ENCODE measurements around the gene ZNF133.

GRCh38 chr20:18272451-18272850 is 15.9 kb upstream of the ZNF133 start:
- TF ChIP-seq TAF1 (IDR thresholded peaks at IDR 0.05; ENCODE audit: low read depth): no peak
- no peak for TF ChIP-seq EP300 (conservative IDR thresholded peaks at IDR 0.05; ENCODE audit: poor library complexity, severe bottlenecking)
- TF ChIP-seq CTCF (IDR thresholded peaks at IDR 0.05; ENCODE audit: poor library complexity, severe bottlenecking): no peak
- TF ChIP-seq REST (IDR thresholded peaks at IDR 0.05; ENCODE audit: borderline replicate concordance): no peak
- no peak for TF ChIP-seq RAD21 (conservative IDR thresholded peaks at IDR 0.05)

All from neural cell (in vitro differentiated cells).